ENCODE results near the gene FOXL3.

The FOXL3 gene

DNA sequence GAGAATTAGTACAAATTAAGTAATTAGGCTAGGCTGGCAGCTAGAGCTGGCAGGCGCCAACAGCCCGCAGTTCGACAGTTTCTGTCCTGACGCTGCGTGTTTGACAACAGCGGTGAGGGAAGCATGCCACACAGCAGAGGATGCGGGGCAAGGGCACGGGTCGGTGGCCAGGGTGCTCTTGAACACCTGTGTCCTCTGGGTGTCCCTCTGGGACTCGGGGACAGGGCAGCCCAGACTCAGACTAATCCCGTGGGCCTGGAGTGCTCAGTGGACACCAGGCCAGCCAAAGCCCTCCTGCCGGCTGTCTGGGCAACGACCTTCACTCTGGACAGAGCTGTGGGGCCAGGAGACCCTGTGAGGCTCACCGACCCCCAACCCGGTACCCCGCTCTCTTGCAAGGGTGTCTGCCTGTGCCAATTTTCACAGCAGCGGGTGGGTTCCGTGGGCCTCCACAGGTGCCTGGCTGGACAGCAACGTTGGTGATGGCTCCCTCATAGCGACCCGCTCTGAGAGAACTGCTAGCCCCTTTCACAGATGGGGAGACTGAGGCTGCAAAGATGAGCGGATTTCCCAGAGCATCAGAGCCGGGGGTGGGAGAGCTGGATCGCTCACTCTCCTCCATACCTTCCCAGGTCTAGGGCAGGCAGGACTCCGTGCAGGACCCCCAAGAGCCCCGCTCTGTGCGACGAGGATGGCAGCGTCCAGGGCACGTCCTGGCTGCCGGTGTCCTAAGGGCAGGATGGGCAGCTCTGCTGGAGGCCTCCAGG lies 48.5 kb downstream of the FOXL3 start:
- DNase-seq (ENCODE audit: low read depth), result no peak

DNA sequence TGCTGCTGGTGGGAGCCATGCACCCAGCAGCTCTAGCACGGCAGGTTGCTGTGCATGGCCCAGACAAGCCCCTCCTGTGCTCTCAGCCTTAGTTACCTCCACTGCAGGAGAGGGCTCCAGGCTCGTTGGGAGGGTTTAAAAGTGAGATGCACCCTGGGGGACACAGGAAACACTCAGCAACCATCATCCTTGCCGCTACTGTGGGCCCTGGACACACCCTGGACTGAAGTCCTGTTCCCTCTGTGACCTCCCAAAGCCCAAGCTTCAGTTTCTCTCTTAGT lies 49.0 kb downstream of the FOXL3 start:
- DNase-seq (ENCODE audit: low read depth), result no peak

DNA sequence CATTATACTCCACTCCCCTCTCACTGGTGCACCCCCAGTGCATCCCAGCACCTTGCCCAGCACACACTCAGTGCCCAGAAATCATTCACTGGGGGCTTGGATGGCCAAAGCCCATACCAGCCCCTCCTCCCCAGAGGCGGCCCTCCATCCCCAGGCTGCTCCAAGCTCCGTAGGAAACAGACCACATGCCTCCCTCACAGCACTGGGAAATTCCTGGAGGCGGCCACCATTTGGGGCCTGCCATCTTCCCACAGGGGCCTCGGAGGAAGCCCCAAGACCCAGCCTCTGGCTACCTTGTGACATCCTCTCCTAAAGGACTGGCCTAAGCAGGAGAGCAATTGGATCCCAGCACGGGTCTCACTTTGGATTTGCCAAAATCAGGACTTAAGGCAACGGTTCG lies 49.7 kb downstream of the FOXL3 start:
- DNase-seq (ENCODE audit: low read depth), result no peak

DNA sequence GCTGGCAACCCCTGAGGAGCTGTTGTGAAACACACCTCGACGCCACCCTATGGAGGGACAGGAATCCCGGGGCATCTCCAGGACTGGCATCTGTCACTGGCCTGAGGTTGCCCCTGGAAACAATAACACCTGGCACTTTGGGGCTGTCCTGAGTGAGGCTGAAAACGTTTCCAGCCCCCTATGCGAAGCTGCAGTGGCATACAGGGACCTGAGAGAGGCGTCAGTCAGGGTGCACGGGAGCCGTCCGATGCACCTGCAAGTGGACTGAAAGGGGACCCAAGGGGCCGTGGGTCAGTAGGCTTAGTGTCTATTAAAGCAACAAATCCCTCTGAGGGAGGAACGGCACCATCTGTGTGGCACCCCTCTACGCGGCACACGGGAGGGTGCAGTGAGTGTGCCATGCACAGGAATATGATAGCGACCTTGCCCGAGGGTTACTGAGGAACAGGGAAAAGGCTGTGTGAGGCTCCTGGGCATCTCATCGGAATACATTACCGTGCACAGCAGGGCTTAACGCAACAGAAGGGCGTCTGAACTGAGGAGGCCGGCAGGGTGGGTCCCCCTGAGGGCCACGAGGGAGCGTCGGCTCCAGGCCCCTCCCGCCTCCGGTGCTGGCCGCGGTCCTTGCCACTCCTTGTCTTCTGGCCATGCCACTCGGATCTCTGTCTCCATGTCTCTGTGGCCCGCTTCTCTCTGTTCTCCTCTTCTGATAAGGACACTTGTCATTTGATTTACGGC lies 50.4 kb downstream of the FOXL3 start:
- DNase-seq (ENCODE audit: low read depth), result no peak
